HEK293 (cell line): ENCODE results near the gene PAX4.

ENCODE experiments used
- CTCF ChIA-PET: fragments of 350-600 bp; formaldehyde crosslinking; extraction: SDS; loops from one replicate; lab custom pipeline; 2021; ENCODE audit warnings: antibody characterized with exemption; lab: Yijun Ruan, JAX
- POLR2A ChIA-PET: fragments of 300-600 bp; formaldehyde crosslinking; extraction: SDS; loops from one replicate; lab custom pipeline; 2020; ENCODE audit warnings: antibody characterized with exemption, inconsistent platforms; lab: Yijun Ruan, JAX
- H3K27ac ChIP-seq: fragments of 200-500 bp; sonication (Bioruptor generic); 2 replicates; pipeline ENCODE4 v1.5.1; 2014; ENCODE audit warnings: low read depth, low read length, control low read depth, inconsistent platforms; ENCODE audit errors: extremely low read depth
- H3K36me3 ChIP-seq, 2 experiments: fragments of 200-500 bp in 1 of 2; sonication (Bioruptor generic) in 1 of 2; 1 replicate in 1 of 2; 2 replicates in 1 of 2; pipeline ENCODE4 v1.5.1; 2014 to 2017; ENCODE audit warnings: inconsistent platforms in 2 of 2, low read length in 2 of 2; ENCODE audit not compliant: control insufficient read depth in 2 of 2, insufficient read depth in 1 of 2
- H3K4me1 ChIP-seq: fragments of 200-500 bp; sonication (Bioruptor generic); 2 replicates; pipeline ENCODE4 v1.5.1; 2014; ENCODE audit warnings: mild to moderate bottlenecking, low read length, inconsistent platforms; ENCODE audit not compliant: control insufficient read depth, insufficient read depth
- H3K4me3 ChIP-seq: 2 replicates; pipeline ENCODE4 v1.5.1; 2011; ENCODE audit warnings: low read depth, mild to moderate bottlenecking, control low read depth, low read length, moderate library complexity
- H3K9me3 ChIP-seq: fragments of 200-500 bp; sonication (Bioruptor generic); 2 replicates; pipeline ENCODE4 v1.5.1; 2014; ENCODE audit warnings: low read depth, low read length, inconsistent platforms; ENCODE audit not compliant: control insufficient read depth, insufficient read depth
- KLF17 ChIP-seq: fragments of 450-650 bp; formaldehyde crosslinking; IDR thresholded peaks from 2 replicates; pipeline ENCODE4 v1.5.1; 2016; ENCODE audit warnings: missing biosample characterization, missing genetic modification characterization
- PATZ1 ChIP-seq: fragments of 450-650 bp; formaldehyde crosslinking; IDR thresholded peaks from 2 replicates; pipeline ENCODE4 v1.5.1; 2016; ENCODE audit warnings: missing biosample characterization, missing genetic modification characterization
- PRDM1 ChIP-seq: fragments of 450-650 bp; formaldehyde crosslinking; IDR thresholded peaks from 2 replicates; pipeline ENCODE4; 2016; ENCODE audit warnings: missing biosample characterization, missing genetic modification characterization
- SP7 ChIP-seq: fragments of 450-650 bp; formaldehyde crosslinking; IDR thresholded peaks from 2 replicates; pipeline ENCODE4 v1.5.1; 2016; ENCODE audit warnings: missing biosample characterization, missing genetic modification characterization
- ZFP69B ChIP-seq: fragments of 450-650 bp; formaldehyde crosslinking; IDR thresholded peaks from 2 replicates; pipeline ENCODE4 v1.5.1; 2016; ENCODE audit warnings: missing biosample characterization, missing genetic modification characterization
- ZNF10 ChIP-seq: fragments of 450-650 bp; formaldehyde crosslinking; IDR thresholded peaks from 2 replicates; pipeline ENCODE4 v1.5.1; 2017; ENCODE audit warnings: missing biosample characterization, missing genetic modification characterization
- ZNF138 ChIP-seq: fragments of 450-650 bp; formaldehyde crosslinking; IDR thresholded peaks from 2 replicates; pipeline ENCODE4 v1.5.1; 2016; ENCODE audit warnings: missing biosample characterization, missing genetic modification characterization, borderline replicate concordance
- ZNF221 ChIP-seq: fragments of 450-650 bp; formaldehyde crosslinking; IDR thresholded peaks from 2 replicates; pipeline ENCODE4 v1.5.1; 2017; ENCODE audit warnings: missing biosample characterization, missing genetic modification characterization, borderline replicate concordance
- ZNF37A ChIP-seq: fragments of 450-650 bp; IDR thresholded peaks from 2 replicates; pipeline ENCODE4 v1.5.1; 2018; ENCODE audit warnings: missing biosample characterization, missing genetic modification characterization
- ZNF48 ChIP-seq: fragments of 450-650 bp; formaldehyde crosslinking; IDR thresholded peaks from 2 replicates; pipeline ENCODE4 v1.5.1; 2016; ENCODE audit warnings: missing biosample characterization, missing genetic modification characterization
- ZNF521 ChIP-seq: fragments of 450-650 bp; formaldehyde crosslinking; IDR thresholded peaks from 2 replicates; pipeline ENCODE4 v1.5.1; 2017; ENCODE audit warnings: missing biosample characterization, mild to moderate bottlenecking, missing genetic modification characterization
- ZNF558 ChIP-seq: fragments of 450-650 bp; formaldehyde crosslinking; IDR thresholded peaks from 2 replicates; pipeline ENCODE4 v1.5.1; 2016; ENCODE audit warnings: missing biosample characterization, missing genetic modification characterization
- ZNF596 ChIP-seq: fragments of 450-650 bp; IDR thresholded peaks from 2 replicates; pipeline ENCODE4 v1.5.0; 2018; ENCODE audit warnings: missing biosample characterization, mild to moderate bottlenecking, missing genetic modification characterization, moderate library complexity
- ZNF664 ChIP-seq: fragments of 450-650 bp; formaldehyde crosslinking; IDR thresholded peaks from 2 replicates; pipeline ENCODE4 v1.5.1; 2016; ENCODE audit warnings: missing biosample characterization, missing genetic modification characterization
- ZNF704 ChIP-seq: fragments of 450-650 bp; formaldehyde crosslinking; IDR thresholded peaks from 2 replicates; pipeline ENCODE4 v1.5.1; 2016; ENCODE audit warnings: missing biosample characterization, missing genetic modification characterization
- ZNF785 ChIP-seq: fragments of 450-650 bp; formaldehyde crosslinking; IDR thresholded peaks from 2 replicates; pipeline ENCODE4 v1.5.1; 2016; ENCODE audit warnings: missing biosample characterization, missing genetic modification characterization
- ZNF791 ChIP-seq: fragments of 450-650 bp; formaldehyde crosslinking; IDR thresholded peaks from 2 replicates; pipeline ENCODE4 v1.5.1; 2016; ENCODE audit warnings: missing biosample characterization, missing genetic modification characterization
- ZNF830 ChIP-seq: fragments of 450-650 bp; IDR thresholded peaks from 2 replicates; pipeline ENCODE4 v1.5.0; 2018; ENCODE audit warnings: missing biosample characterization, missing genetic modification characterization, low read depth, mild to moderate bottlenecking, moderate library complexity
- TF ChIP-seq, protein P1 (sequence below): fragments of 450-650 bp; formaldehyde crosslinking; IDR thresholded peaks from 2 replicates; pipeline ENCODE4 v1.5.1; 2016; ENCODE audit warnings: missing biosample characterization, missing genetic modification characterization
- TF ChIP-seq, protein P2 (sequence below): fragments of 450-650 bp; formaldehyde crosslinking; optimal IDR thresholded peaks from 2 replicates; pipeline ENCODE3; 2016; ENCODE audit warnings: missing biosample characterization, mild to moderate bottlenecking, missing genetic modification characterization

Gene PAX4

DNA sequence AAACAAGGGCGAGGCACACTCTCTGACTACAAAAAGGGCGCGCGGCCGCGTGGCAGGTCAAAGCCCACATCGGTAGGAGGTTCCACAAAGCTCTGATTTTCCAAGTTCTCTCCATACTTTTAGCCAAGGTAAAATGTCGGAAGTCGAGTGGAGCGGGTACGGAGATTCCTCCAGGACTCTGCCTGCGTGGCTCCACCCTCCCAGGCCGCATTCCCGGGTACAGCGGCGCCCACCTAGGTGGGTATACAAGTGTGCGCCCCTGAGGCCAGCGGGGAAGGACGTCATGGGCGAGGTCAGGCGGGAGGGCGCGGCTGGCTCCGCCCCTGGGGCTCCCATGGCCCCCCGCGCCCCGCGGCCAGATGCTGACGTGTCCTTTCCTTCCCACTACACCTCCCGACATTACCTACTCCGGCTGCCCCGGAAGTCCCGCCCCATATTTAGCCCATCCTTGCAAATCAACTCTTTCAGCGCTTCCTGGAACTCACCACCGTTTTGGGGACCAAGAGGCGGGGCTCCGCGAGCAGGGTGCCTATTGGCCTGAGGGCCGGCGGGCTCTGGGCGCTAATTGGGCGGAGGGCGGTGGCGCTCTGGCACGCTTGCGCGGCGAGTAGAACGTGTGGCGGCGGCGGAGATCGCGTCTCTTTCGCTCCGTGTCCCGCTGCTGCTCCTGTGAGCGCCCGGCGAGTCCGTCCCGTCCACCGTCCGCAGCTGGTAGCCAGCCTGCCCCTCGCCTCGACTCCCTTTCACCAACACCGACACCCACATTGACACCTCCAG is 33.8 kb upstream of the PAX4 start, which contains the start of gene SND1 (continued):
- TF ChIP-seq SP7 (tag by site-specific recombination) (peak; percentile 61), ZNF704 (tag by site-specific recombination) (no peak), ZNF596 (no peak), ZNF830 (tag by site-specific recombination) (no peak), ZNF791 (no peak), ZNF558 (tag by site-specific recombination) (no peak)

DNA sequence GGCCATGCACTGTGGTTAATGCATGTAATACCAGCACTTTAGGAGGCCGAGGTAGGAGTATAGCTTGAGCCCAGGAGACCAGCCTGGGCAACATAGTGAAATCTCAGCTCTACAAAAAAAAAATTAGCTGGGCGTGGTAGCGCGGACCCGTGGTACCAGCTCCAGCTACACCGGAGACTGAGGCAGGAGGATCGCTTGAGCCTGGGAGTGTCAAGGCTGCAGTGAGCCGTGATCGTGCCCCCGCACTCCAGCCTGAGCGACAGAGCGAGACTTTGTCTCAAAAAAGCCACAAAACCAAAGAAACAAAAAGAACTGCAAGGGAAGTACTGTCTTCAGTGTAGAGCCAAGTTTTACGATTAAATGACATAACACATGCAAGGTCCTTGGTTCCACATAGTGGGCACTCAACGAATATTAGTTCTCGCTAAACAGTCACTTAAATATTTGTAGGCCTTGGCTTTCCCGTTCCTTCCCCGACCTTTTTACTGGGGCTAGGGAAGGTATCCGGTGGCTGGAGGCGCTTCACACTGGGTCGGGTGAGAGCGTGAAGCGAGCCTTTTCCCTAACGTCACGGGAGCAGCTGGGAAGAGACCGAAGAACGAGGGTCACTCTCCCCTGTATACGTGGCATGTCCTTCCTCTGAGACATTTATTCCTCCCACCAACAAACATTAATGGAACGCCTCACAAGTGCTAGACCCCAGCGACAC is 33.1 kb upstream of the PAX4 start:
- H3K4me3 ChIP-seq: peak overlapping the region; percentile 94
- CTCF ChIA-PET: interaction anchor here (0.6 to 1.1 kb wide), 2 partner anchors 47 to 63 kb away, joined by 3 to 4 read pairs; partner anchors contain the start of gene ARF5
- peak overlapping the region; percentile 65 for H3K27ac ChIP-seq
- peaks cover 3% of the 10 kb centered on the region; the same call in 1 of the 2 replicates for H3K4me1 ChIP-seq
- TF ChIP-seq ZNF48 (tag by site-specific recombination) (no peak), KLF17 (tag by site-specific recombination) (no peak), PRDM1 (0 out of 2 replicates have a peak, but pooled peaks have one; percentile 39)
- POLR2A ChIA-PET: interaction anchor here (1.3 kb wide), 1 partner anchor 63 kb away, joined by 3 read pairs; the partner anchor contains the start of gene ARF5
- peaks cover 0 to 15% of the 10 kb centered on the region in 2 experiments; a peak in 1 of 3 replicates for H3K36me3 ChIP-seq
- no peaks in the 10 kb centered on the region for H3K9me3 ChIP-seq

- H3K27ac ChIP-seq: no peak overlapping the region
- CTCF ChIA-PET: no interaction called here
Measured at GRCh38 chr7:127648986-127649385, 31.0 kb upstream of the PAX4 start.

More at GRCh38 chr7:127648986-127649385, 31.0 kb upstream of the PAX4 start:
- H3K36me3 ChIP-seq: peaks cover 0 to 4% of the 10 kb centered on the region in 2 experiments; a peak in 1 of 3 replicates
- H3K4me1 ChIP-seq: no peaks in the 10 kb centered on the region
- no peak overlapping the region for H3K4me3 ChIP-seq
- H3K9me3 ChIP-seq: no peaks in the 10 kb centered on the region
- POLR2A ChIA-PET: no interaction called here
- TF ChIP-seq ZNF221 (tag by site-specific recombination): no peak
- no peak for TF ChIP-seq ZFP69B
- TF ChIP-seq ZNF10 (tag by site-specific recombination): no peak
- TF ChIP-seq, protein P1, sequence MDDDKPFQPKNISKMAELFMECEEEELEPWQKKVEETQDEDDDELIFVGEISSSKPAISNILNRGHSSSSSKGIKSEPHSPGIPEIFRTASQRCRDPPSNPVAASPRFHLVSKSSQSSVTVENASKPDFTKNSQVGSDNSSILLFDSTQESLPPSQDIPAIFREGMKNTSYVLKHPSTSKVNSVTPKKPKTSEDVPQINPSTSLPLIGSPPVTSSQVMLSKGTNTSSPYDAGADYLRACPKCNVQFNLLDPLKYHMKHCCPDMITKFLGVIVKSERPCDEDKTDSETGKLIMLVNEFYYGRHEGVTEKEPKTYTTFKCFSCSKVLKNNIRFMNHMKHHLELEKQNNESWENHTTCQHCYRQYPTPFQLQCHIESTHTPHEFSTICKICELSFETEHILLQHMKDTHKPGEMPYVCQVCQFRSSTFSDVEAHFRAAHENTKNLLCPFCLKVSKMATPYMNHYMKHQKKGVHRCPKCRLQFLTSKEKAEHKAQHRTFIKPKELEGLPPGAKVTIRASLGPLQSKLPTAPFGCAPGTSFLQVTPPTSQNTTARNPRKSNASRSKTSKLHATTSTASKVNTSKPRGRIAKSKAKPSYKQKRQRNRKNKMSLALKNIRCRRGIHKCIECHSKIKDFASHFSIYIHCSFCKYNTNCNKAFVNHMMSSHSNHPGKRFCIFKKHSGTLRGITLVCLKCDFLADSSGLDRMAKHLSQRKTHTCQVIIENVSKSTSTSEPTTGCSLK (tag by site-specific recombination): no peak
- TF ChIP-seq ZNF37A (tag by site-specific recombination): no peak
- TF ChIP-seq ZNF596: no peak
- TF ChIP-seq ZNF664: no peak
- no peak for TF ChIP-seq ZNF521
- no peak for TF ChIP-seq PATZ1
- TF ChIP-seq, protein P2, sequence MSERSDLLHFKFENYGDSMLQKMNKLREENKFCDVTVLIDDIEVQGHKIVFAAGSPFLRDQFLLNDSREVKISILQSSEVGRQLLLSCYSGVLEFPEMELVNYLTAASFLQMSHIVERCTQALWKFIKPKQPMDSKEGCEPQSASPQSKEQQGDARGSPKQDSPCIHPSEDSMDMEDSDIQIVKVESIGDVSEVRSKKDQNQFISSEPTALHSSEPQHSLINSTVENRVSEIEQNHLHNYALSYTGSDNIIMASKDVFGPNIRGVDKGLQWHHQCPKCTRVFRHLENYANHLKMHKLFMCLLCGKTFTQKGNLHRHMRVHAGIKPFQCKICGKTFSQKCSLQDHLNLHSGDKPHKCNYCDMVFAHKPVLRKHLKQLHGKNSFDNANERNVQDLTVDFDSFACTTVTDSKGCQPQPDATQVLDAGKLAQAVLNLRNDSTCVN: no peak
- no peak for TF ChIP-seq ZNF785 (tag by site-specific recombination)
- no peak for TF ChIP-seq ZNF138 (tag by site-specific recombination)
